K562 (cell line): ENCODE results near the gene ZSWIM1.

Experiments used
- EGR1 ChIP-seq: fragments of 450-650 bp; conservative IDR thresholded peaks from 2 replicates; pipeline ENCODE4 v1.6.1; 2017; ENCODE audit warnings: mild to moderate bottlenecking
- GABPB1 ChIP-seq: sonication (generic); formaldehyde crosslinking; IDR thresholded peaks from 2 replicates; pipeline ENCODE4 v1.8.0; 2022; ENCODE audit warnings: mild to moderate bottlenecking, missing genetic modification reagents
- POLR2A ChIP-seq: fragments of 450-650 bp; conservative IDR thresholded peaks from 2 replicates; pipeline ENCODE4 v1.6.1; 2016
- TF ChIP-seq, protein P1 (sequence below): fragments of 250-450 bp; sonication (Bioruptor Pico); IDR thresholded peaks from 2 replicates; pipeline ENCODE4 v1.8.0; 2022; ENCODE audit warnings: inconsistent platforms
- TF ChIP-seq, protein P2 (sequence below): fragments of 450-650 bp; IDR thresholded peaks from 2 replicates; pipeline ENCODE4 v1.6.1; 2018; ENCODE audit not compliant: partially characterized antibody

DNA sequence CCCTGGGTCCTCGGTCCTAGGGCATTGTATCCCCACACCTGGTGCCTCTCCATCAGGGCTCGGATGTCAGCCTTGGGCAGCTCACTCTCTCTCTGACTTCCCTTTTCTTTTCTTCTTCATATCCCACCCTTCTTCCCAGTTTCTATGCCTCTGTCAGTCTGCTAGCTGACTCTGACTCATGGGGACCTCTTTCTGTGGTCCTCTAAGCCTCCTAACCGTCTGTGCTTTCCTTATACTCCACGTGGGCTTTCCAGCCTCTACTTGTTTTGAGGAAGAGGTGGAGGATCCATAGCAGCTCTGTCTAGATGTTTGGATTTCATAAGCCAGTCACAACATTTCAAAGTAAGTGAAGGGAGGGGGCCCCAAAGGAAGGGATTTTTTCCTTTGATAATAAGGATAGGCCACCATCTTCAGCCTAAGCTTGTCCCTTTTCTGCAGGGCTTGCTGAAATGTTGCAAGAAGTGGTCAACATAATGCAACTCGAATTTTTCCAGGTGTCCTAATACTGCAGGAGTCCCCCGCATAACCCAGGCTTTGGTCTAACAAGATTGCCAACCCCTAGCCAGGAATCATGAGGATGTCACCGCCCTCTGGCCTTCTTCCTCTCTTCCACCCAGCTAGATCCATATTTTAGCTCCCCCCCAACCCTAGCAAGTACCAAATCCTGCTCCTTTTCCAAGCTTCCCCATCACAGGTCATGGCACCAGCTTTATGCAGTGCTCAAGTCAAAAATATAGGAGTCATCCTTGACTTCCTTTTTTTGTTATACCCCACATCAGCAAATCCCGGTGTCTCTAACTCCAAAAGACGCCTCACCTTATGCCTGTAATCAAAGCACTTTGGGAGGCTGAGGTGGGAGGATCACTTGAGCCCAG lies 39.7 kb downstream of the ZSWIM1 start:
- TF ChIP-seq EGR1 (no peak), GABPB1 (no peak), POLR2A (no peak)
- TF ChIP-seq, protein P1, sequence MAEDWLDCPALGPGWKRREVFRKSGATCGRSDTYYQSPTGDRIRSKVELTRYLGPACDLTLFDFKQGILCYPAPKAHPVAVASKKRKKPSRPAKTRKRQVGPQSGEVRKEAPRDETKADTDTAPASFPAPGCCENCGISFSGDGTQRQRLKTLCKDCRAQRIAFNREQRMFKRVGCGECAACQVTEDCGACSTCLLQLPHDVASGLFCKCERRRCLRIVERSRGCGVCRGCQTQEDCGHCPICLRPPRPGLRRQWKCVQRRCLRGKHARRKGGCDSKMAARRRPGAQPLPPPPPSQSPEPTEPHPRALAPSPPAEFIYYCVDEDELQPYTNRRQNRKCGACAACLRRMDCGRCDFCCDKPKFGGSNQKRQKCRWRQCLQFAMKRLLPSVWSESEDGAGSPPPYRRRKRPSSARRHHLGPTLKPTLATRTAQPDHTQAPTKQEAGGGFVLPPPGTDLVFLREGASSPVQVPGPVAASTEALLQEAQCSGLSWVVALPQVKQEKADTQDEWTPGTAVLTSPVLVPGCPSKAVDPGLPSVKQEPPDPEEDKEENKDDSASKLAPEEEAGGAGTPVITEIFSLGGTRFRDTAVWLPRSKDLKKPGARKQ (CRISPR knock-in tag), result no peak
- TF ChIP-seq, protein P2, sequence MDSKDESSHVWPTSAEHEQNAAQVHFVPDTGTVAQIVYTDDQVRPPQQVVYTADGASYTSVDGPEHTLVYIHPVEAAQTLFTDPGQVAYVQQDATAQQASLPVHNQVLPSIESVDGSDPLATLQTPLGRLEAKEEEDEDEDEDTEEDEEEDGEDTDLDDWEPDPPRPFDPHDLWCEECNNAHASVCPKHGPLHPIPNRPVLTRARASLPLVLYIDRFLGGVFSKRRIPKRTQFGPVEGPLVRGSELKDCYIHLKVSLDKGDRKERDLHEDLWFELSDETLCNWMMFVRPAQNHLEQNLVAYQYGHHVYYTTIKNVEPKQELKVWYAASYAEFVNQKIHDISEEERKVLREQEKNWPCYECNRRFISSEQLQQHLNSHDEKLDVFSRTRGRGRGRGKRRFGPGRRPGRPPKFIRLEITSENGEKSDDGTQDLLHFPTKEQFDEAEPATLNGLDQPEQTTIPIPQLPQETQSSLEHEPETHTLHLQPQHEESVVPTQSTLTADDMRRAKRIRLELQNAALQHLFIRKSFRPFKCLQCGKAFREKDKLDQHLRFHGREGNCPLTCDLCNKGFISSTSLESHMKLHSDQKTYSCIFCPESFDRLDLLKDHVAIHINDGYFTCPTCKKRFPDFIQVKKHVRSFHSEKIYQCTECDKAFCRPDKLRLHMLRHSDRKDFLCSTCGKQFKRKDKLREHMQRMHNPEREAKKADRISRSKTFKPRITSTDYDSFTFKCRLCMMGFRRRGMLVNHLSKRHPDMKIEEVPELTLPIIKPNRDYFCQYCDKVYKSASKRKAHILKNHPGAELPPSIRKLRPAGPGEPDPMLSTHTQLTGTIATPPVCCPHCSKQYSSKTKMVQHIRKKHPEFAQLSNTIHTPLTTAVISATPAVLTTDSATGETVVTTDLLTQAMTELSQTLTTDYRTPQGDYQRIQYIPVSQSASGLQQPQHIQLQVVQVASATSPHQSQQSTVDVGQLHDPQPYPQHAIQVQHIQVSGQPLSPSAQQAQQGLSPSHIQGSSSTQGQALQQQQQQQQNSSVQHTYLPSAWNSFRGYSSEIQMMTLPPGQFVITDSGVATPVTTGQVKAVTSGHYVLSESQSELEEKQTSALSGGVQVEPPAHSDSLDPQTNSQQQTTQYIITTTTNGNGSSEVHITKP, result no peak
